Putamen (tissue), 1 donor: ENCODE data around the gene TMEM183A.

ENCODE experiments used
- DNase-seq: peaks from one replicate; pipeline ENCODE4 v3.0.0-alpha.2; 2016; ENCODE audit warnings: low spot score

The TMEM183A gene

DNA sequence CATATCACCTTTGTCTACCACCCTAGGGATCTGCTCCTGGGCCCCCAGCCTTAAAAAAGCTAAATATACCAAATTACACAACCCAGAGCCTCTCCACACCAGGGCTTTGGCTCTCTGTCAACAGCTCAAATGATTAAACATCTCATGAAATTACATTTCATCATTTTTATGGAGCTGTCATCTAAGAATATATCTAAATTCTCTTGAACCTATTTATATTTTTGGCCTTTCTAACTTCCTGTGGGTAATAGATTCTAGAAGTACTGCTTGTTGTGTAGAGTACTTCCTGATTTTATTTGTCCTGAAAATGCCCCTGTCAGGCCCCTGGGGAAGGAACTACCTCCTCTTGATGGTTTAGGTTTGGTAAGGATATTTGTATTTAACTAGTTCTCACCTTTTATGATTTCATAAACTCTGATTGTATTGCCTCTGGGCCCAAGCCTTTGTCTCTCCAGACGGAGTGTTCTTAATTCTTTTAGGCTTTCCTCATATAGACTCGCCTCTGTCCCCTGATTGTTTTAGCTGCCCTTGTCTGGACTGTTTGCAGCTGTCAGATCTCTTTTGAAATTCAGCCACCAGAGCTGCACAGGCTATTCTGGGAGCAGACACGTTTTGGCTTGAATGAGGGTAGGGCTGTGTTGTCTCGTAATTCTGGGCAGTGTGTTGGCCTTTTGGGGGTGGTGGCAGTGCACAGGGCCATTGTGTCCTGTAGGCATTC is 62.0 kb downstream of the TMEM183A start:
- DNase-seq = peak; percentile 21

- DNase-seq = no peak
Measured at GRCh38 chr1:203072002-203072602, 64.9 kb downstream of the TMEM183A start.

- DNase-seq = no peak
Measured at GRCh38 chr1:203072911-203073310, 65.7 kb downstream of the TMEM183A start.

GRCh38 chr1:203073469-203073868 is 66.3 kb downstream of the TMEM183A start:
- no peak for DNase-seq
